Medulla oblongata (tissue), 1 donor: Measurements from ENCODE around the gene RIPPLY3.
"Not testable (repeated sequence)": the region's sequence is repeated elsewhere in the genome, so short reads cannot be mapped to it uniquely, and the experiment has no call there.

ENCODE experiments used
- DNase-seq: peaks from one replicate; pipeline ENCODE4 v3.0.0-alpha.2; 2015; ENCODE audit errors: extremely low spot score

The RIPPLY3 gene

DNA sequence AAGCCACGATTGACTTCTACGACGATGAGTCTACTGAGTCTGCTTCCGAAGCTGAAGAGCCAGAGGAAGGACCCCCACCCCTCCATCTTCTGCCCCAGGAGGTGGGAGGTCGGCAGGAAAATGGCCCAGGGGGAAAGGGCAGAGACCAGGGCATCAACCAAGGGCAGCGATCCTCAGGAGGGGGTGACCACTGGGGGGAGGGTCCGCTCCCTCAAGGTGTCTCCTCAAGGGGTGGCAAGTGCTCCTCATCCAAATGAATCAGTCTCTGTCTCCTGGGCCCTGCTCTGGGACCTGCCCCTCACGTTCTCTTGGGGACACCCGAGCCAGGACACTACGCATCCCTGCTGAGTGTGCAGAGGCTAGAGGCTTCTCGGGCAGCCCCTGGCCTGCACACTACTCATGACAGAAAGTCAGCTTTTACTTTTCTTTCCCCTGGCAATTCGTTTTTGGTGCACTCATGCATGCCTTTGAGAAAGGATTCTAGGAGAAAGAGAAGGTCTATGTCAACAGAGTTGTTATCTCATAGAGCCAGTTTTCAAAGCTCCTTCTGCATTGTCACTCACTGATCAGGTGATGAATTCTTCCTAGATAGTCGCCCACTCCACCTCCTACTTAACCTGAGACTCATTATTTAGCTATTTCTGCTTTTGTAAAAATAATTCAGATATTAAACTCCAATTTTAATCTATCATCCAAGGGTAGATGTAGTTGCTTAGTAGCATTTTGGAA, 11.6 kb downstream of the RIPPLY3 start:
- no peak for DNase-seq

DNA sequence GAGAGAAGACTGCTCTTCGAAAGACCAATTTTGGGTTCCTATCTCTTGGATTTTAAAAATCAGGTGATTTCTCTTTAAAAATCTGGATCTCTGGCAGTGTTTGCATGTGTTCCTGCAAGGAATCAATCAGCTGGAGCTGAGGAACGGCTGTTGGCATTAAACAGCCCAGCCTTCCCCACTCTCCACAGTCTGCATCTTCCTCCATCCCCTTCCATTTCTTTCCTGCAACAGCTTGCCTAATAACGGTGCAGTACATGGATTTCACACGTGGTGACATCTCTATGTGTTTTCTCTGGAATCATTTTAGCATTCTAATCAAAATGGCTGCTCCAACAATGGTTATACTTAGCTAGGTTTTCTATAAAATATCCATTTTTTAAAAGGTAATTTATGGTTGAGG, 20.0 kb downstream of the RIPPLY3 start:
- DNase-seq, result no peak

DNA sequence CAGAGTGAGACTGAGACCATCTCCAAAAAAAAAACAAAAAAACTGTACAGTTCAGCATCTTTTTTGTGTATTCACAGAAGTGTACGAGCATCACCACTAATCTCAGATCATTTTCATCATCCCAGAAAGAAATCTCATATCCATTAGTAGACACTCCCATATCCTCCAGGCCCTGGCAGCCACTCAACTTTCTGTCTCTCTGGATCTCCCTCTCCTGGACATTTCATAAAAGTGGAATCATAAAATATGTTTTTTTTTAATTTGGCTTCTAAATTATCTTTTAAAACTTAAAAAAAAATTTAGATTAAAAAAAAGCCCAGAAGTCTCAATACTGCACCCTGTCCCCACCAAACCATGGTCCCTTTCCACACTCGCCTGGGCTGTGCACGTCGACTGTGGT, 22.1 kb downstream of the RIPPLY3 start:
- DNase-seq, result no peak

DNA sequence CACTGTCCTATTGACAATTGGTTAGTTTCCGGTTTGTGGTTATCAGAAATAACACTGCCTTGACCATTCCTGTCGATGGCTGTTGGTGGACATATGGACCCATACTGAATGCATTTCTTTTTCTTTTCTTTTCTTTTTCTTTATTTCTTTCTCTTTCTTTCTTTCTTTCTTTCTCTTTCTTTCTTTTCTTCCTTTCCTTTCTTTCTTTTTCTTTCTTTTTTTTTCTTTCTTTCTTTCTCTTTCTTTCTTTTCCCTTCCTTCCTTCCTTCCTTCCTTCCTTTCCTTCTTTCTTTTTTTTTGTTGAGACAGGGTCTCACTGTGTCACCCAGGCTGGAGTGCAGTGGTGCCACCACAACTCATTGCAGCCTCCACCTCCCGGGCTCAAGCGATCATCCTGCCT, 24.4 kb downstream of the RIPPLY3 start:
- no peak for DNase-seq

DNA sequence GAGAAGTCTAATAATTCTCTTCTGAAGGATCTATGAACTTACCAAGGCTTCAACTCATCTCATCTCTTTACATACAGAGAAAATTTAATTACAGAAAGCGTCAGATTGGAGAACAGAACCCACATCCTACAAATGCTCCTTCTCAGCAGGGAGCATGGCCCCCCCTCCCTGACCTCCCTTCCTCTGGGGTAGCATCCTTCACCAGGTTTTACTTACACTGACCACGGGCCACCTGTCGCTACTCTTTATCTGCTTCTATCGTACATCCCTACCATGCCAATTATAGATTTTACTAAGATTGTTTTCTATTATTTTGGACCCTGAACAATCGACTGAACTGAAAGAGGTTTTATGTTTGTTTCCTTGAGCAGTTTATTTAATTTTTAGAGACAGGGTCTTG, 25.8 kb downstream of the RIPPLY3 start:
- DNase-seq, result no peak

DNA sequence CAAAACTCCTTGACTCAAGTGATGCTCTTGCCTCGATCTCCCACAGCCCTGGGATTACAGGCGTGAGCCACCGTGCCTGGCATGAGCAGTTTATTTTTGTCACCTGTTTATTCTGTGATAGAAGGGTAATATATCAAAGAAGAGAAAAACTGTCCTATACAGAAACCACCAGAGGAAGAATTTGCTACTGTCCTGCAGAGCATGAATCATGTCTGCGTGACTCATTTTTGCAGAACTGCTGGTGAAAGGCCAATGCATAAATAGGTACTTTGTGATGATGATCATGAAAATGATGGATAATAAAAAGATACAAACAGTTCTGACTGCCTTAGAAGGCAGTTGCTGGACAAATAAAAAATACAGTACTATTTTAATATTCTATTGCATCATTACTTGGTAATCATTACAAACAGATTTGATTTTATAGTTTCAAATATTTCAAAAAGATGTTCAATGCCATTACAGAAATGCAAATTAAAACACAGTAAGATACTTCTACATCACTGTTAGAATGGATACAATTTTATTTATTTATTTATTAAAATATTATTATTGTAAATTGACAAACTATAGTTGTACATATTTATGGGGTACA, 26.5 kb downstream of the RIPPLY3 start:
- DNase-seq, result no peak

DNA sequence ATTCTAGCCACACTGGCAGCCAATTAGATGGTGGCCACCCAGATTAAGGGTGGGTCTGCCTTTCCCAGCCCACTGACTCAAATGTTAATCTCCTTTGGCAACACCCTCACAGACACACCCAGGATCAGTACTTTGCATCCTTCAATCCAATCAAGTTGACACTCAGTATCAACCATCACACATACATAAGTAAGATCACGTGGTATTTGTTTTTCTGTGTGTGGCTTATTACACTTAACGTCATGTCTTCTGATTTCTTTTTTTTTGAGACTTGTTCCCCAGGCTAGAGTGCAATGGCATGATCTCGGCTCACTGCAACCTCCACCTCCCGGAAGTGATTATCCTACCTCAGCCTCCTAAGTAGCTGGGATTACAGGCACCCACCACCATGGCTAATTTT, 27.9 kb downstream of the RIPPLY3 start:
- DNase-seq, result not testable (repeated sequence)

DNA sequence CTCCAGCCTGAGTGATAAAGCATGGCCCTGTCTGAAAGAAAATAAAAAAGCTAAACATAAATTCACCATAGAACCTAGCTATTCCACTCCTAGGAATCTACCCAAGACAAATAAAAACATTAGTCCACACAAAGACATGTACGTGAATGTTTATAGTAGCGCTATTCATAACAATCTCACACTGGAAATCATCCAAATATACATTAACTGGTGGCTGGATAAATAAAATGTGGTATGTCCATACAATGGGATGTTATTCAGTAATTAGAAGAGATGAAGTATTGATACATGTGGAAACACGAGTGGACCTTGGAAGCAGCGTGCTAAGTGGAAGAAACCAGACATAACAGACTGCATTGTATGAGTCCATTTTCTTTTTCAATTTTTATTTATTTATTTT, 29.7 kb downstream of the RIPPLY3 start:
- DNase-seq, result no peak

DNA sequence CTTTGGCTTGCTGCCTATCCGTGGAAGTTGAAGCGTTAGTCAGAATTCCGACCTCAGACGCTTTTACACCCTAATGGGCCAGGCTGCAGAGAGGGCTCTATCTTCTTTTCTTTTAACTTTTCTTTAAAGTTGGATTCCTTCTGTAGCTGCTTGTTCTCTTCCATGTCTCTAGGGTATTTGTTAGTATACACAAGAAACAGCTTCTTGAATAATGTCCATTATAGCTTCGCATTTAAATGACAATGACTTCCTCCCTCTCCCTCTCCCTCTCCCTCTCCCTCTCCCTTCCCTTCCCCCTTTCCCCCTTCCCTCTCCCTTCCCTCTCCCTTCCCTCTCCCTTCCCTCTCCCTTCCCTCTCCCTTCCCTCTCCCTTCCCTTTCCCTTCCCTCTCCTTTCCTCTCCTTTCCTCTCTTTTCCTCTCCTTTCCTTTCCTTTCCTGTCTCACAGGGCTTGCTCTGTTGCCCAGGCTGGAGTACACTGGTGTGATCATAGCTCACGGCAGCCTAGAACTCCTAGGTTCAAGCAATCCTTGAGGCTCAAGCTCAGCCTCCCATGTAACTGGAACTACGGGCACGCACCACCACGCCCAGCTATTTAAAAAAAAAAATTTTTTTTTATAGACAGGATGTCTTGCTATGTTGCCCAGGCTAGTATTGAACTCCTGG, 33.0 kb downstream of the RIPPLY3 start:
- no peak for DNase-seq

DNA sequence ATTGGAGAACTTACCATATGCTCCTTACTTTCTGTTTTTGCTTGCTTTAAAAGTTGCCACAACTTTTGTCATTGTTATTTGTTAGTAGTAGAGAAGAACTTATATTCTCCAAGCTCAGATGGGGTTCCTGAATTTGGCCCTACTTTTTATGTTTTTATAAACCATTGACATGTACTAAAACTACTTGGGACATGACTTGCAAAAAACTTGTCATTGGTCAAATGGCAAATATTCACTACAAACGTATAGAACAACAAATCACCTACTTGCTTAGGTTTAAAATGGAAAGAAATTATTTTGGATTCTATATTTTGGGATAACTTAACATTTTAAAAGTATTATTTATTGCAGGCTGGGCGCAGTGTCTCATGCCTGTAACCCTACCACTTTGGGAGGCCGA, 33.7 kb downstream of the RIPPLY3 start:
- no peak for DNase-seq

DNA sequence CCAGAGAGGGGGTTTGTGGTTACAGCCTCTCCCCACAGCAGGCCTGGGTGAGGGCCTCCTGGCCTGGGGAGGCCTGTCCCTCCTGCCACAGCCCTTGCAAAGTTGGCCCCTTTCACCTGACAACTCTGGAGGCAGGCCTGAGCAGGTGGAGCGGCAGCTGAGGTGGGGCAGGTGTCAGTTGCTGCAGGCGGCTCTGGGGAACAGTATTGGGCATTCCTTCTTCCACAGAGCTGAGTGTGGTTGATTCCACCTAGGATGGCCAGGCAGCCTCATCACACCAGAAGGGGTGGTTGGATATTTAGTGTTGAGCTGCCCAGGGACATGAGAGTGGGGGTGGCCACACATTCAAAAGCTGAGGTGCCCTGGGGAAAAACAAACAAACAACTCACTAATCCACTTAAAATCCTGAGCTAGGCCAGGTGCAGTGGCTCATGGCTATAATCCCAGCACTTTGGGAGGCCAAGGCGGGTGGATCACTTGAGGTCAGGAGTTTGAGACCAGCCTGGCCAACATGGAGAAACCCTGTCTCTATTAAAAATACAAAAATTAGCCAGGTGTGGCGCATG, 35.3 kb downstream of the RIPPLY3 start:
- DNase-seq, result no peak

DNA sequence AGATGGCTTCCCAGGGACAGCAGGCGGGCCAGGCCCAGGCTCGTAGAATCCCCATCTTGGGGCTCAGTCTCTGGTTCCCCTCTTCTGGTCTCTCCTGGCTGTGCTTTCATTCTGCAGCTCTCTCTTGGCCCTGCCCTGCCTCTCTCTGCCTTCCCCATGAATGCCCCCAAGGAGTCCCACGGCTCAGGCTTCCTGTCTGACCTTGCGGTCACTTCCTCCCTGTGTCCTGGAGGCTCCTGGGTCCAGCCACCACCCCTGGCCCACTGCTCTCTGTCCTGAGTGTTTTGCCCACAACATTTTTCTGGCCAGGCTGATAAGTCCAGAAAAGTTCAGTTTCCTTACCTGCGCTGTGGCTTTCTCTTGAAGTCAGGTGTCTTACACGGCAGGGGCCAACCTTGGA, 37.3 kb downstream of the RIPPLY3 start:
- no peak for DNase-seq

DNA sequence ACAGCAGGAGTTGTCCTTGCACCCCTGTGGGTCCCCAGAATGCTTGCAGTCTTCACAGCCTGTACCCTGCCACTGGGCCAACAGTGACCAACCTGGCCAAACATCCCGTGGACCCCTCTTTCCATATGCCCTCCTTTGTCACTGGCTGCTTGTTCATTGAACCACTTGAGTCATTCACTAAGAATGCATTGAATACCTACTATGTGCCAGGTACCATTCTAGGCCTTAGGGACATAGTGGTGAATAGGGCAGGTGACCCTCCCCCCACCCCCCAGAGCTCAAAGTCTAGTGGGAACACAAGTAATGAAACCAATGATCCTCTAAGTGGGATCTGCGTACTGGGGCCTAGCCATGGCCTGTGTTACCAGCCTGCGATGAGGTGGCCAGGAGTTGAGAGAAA, 38.1 kb downstream of the RIPPLY3 start:
- DNase-seq, result no peak

DNA sequence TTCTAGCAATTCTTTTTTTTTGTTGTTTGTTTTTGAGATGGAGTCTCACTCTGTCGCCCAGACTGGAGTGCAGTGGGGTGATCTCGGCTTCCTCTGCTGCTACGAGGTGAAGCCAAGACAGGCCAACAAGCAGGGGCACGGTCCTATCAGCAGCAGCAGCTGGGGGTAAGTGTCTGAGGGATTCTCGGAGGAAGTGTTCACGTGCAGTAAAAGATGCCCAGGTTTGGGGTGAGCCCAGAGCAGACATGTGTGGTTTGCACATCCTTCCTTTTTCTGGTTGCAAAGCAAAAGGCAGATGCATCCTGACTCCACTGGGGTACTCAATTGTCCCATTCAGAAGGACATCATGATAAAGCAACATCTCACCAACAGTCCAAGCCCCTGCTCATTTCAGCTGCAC, 38.6 kb downstream of the RIPPLY3 start:
- DNase-seq, result peak; percentile 25

DNA sequence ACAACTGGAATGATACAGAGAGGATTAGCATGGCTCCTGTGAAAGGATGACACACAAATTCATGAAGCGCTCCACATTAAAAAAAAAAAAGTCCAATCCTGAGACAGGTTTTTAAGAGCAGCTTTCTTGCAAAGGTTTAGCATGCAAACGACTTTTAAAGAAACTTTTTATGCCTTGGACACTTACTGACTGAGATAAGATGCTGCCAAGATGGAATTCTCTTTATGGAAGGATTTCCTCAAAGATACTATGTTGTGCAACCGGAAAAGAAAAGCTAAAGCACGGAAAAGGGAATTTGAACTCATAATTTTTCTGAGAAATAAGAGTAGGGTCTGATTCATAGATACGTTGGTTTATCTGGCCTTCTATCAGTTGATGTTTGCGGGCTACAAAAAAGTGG, 39.1 kb downstream of the RIPPLY3 start:
- no peak for DNase-seq

DNA sequence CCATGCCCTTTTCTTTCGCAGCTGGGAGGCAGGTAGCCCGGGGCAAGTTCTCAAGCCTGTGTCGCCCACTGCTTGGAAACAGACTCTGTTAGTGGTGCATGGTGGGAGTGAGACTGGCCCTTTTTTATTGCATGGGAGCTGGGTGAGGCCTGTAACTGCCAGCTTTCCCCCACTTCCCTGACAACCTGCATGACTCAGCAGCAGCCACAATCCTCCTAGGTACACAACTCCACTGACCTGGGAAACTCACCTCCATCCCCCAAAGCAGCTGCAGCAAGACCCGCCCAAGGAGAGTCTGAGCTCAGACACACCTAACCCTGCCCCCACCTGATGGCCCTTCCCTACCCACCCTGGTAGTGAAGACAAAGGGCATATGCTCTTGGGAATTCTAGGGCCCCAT, 40.6 kb downstream of the RIPPLY3 start:
- DNase-seq, result no peak

DNA sequence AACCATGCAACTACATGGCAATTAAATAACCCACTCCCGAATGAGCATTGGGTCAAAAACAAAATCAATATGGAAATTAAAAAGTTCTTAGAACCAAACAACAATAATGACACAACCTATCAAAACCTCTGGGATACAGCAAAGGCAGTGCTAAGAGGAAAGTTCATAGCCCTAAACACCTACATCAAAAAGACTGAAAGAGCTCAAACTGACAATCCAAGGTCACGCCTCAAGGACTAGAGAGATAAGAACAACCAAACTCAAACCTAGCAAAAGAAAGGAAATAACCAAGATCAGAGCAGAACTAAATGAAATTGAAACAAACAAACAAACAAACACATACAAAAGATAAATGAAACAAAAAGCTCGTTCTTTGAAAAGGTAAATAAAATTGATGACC, 43.2 kb downstream of the RIPPLY3 start:
- DNase-seq, result not testable (repeated sequence)

DNA sequence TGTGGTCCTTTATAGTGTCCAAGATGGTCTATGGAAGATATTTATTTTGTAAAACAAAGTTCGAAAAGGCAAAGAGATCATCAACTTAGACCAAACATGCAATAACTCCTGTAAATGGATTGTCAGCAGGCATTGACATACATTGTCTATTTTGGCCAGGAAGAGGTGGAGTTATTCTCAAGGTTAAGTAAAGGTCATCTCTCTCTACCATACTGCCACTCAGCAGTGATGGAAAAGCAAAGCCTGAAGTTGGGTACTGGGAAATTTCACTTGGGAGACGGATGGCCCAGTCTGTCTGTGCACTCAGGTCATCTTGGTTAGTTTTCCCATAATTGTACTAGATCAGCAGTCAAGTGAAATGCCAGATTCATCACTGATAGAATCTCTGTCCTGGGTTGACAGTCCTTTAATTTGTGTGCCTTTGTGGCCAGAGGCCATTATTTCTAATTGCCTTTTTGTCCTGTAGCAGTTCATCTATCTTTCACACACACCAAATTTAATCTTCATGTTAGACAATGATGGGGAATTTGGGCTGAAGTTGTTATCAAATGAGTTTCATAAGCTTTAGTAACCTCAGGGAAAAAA, 48.9 kb downstream of the RIPPLY3 start:
- no peak for DNase-seq

DNA sequence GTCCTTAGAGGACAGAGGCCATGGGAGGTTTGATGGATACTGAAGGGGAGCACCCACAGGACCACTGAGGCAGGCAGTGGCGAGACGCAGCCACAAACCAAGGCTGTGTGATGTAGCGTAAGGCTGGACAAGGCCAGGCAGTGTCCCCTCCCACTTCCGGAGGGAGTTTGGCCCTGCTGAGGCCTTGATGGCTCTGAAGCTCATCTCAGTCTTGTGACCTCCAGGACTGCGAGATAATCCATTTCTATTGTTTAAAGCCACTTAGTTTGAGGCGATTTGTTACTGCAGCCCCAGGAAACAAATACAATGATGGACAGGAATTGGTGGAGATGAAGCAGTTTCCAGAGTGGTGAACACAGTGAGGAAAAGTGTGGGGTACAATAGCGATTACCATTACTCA, 51.1 kb downstream of the RIPPLY3 start:
- DNase-seq, result no peak

DNA sequence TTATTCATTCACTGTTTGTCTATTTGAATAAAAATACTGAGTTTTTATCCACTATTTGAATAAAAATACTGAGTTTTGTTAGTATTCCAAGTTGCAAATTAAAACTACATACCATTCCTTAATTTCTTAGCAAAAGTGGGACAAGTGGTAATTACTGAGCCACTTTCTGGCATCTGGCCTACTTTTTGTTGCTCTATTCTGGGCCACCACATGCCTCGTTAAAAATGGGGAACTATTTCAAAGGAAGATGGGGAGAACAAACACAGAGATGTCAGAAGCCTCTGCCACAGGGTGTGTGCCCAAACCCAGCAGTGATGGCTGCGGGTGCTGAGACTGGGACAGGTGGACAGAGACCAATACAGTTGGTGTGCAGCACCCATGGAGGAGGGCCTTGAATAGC, 51.8 kb downstream of the RIPPLY3 start:
- DNase-seq, result peak; percentile 31

DNA sequence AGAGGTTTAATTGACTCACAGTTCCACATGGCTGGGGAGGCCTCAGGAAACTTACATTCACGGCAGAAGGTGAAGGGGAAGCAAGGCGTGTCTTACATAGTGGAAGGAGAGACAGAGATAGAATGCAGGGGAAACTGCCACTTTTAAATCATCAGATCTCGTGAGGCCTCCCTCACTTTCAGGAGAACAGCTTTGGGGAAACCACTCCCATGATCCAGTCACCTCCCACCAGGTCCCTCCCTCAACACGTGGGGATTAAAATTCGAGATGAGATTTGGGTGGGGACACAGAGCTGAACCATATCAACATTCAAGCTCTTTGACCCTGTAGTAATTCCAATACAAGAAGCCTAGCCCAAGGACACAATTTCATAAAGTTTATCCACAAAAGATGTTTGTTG, 52.7 kb downstream of the RIPPLY3 start:
- DNase-seq, result no peak

DNA sequence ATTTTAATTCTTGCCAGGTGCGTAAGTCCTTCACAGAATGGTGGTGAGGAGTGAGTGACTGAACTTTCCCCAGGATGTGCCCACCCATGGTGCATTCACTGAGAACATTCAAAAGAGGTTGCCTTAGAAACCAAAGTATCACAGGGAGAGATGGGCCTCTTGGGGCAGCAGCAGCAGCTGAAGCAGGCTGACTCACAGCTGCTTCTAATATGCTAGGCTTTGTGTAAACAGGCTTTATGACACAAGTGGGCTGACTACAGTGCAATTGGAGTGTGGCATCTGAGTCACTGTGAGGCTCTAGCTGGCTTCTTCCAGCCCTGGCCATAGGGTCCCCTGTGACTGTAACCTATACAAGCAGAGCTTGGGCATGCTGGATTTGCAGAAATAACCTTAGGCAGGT, 53.8 kb downstream of the RIPPLY3 start:
- peak; percentile 63 for DNase-seq
